HG02763 (cell line): ENCODE results near the gene LRRC14B.

Source experiments
- ATAC-seq: cut with Tn5 transposase; IDR thresholded peaks from one replicate; pipeline ENCODE4 v1.9.1; 2021; ENCODE audit warnings: mild to moderate bottlenecking, moderate library complexity; ENCODE audit not compliant: unreplicated experiment

Gene LRRC14B

GRCh38 chr5:173392-174290 lies 17.7 kb upstream of the LRRC14B start:
- no peak for ATAC-seq

- ATAC-seq, result no peak
Observed at GRCh38 chr5:174291-174600, 17.0 kb upstream of the LRRC14B start.

- no peak for ATAC-seq
Observed at GRCh38 chr5:174876-175465, 16.3 kb upstream of the LRRC14B start.

DNA sequence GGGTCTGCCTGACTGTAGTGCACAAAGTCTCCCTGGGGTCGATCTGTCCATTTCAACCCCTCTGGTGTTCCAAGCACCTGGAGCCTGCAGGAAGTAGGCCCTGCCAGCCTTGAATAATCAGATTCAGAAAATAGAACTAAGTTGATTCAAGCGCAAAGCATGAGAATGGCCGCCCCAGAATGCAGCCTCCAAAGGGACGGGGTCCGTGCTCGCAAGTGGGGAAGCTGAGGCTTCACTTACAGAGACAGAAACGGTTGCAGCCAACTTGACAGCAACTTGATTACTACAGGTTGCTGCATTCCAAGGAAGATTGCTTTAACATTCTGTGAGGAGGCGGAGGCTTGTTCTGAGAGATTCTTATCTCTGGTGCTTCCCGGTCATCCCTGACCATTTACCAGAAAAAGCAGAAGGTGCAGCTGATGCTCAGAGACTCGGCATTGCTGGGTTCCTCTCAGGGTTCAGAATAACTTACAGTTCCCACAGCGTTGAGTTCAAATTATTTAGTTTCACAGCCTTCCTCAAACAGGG lies 14.9 kb upstream of the LRRC14B start:
- ATAC-seq, result no peak

- no peak for ATAC-seq
Observed at GRCh38 chr5:178110-178509, 13.2 kb upstream of the LRRC14B start.

DNA sequence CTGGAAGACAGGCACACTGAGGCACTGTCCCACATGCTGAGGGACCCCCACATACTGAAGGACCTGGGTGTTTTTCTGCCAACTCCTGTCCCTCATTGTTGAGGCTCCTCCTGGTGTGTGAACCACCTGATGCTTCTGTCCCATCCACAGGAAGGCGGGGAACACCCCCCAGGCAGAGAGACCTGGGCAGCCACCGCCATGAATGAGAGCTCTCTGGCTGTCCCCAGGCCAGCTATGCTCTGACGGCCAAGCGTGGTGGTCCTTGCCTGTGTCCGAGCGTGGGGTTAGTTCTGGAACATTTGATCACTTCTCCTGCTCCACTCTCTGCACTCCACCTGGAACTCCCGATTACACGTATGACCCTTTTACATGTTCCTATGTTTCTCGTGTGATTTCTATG lies 11.9 kb upstream of the LRRC14B start:
- no peak for ATAC-seq

DNA sequence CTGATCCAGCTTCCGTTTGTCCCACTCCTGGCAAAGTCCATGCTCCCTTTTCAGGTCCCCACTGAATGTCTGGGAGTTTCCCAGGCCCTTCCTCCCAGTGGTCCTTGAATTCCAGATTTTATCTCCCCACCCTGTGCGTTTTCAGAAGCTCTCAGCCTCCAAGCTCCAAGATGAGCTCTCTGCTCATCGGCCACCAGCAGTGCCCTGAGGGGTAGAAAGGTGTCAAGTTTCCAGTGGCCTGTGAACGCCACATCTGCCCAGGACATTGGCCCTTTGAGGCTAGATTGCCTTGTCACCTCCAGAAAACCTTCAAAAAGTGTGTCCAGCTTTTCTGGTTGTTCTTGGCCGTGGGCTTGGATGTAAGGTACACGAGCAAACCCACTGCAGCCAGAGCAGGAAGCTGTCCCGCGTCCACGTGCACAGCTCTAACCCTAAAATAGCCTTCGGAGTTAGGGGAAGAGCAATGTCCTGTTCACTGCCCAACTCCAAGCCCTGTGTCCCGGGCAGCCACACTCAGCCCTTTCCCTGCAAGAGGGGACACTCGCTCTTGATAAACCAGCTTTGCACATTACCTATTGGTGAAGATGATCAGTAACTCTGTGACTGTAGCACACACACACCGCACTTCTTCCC lies 10.9 kb upstream of the LRRC14B start:
- no peak for ATAC-seq

DNA sequence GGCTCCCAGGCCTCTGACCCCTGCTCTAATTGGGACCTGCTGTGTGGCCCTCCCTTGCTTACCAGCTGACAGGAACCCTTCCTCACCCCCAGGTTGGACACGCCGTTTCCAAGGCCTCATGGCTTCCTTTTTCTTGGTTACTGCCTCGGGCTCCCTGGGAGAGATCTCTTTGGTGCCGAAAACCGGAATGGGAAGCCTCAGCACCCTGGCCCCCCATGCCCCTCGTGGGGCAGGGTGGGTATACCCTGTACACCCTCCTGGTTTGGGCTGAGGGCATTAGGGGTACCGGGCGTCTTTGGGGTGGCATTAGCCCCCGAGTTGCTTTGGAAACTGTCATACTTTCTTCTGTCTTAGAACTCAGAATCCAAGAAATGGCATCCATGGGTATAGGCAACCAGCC lies 10.1 kb upstream of the LRRC14B start:
- ATAC-seq, result no peak

- ATAC-seq, result no peak
Observed at GRCh38 chr5:181566-181965, 9.7 kb upstream of the LRRC14B start.

GRCh38 chr5:182126-182525 lies 9.2 kb upstream of the LRRC14B start:
- no peak for ATAC-seq

DNA sequence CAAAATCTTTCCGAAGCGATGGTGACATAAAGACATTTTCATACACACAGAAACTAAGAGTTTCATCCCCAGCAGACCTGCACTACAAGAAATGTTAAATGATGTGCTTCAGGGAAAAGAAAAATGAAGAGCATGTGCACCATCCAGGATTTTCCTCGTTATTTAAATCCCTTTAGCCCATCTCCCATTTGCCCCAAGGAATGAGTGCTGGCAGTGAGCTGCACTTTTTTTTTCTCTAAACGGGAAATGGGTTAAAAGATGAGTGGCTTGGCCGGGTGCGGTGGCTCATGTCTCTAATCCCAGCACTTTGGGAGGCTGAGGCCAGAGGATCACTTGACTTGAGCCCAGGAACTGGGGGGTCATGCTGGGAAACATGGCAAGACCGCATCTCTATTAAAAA lies 6.8 kb upstream of the LRRC14B start:
- ATAC-seq, result no peak

DNA sequence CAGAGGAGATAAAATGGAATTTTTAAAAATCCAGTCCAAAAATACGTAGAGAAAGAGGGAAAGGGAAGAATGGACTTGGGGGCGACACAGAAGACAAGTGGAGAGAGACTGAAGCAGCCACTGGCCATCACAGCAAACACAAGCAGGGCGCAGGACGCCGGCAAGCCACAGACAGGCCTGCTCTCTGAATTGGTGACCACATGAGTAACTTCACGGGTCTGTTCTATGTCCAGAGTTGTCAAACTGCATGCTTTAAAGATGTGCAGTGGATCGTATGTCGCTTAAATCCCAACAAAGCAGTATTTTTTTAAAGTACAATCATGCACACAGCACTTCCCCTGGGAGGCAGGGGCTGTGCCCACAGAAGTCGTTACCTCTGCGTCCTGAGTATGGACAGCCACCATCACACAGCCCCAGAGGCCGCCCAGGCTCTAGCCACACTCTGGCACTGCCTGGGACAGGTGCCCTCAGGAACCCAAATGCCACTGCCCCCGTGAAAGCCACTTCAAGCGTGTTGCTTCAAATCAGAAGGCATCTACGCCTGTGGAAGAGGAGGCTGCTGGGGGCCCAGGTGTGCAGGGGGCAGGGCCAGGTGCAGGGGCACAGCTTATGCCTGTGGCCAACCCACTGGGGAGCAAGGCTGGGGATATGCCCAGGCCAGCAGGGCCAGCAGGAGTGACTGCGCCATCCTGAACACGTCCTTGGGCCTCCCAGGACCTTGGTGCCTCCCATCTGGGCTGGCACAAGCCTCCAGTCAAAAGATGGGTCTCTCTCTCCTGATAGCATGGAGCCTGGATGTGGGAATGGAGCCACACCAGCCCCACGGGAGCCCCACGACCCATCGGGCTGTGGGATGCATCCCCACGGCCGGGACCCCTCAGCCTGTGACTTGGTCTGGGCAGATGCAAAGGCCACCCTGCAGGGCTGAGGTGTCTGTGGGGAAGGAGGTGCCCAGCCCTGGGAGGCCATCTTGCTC lies 5.9 kb upstream of the LRRC14B start:
- ATAC-seq, result no peak

DNA sequence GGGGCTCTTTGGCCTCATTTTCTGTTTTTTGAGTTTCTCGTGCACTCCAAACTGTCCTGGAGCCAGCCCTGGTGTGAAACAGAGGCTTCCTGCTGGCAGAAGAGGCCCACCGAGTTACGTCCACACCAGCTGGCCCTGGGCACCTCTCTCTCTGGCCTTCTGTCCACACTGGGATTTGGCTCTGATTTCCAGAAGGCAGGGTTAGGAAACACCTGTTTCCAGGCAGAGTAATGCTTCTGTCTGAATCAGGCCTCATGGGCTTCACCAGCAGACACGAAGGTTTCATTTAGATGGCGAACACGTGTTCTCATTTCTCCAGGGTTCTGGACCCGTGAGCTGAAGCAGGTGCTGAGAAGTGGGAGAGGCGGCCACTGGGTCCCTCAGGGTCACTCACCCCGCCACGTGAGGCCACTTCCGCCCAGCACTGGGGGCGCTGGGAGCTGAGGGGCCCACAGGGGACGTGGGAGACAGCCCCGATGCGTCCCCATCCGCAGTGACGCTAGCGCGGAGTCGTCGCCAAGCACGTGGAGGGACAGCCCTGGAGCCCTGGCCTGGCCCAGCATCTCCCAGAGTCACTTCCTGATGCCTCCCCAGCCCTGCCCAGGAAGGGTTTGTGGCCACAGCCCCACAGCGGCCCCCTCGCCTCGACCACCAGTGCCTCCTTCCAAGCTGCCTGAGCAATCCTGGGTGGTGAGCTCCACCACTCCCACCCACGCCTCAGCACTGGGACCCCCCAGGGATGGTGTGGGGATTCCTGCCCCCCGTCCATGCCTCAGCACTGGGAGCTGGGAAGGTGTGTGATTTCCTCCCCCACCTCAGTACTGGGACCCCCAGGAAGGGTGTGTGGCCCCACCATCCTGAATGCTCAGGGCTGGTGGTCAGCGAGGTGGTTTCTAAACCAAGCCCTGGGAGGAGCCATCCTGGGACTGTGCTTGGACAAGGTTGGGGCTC lies 4.9 kb upstream of the LRRC14B start:
- no peak for ATAC-seq

- ATAC-seq, result no peak
Observed at GRCh38 chr5:187042-187431, 4.3 kb upstream of the LRRC14B start.

DNA sequence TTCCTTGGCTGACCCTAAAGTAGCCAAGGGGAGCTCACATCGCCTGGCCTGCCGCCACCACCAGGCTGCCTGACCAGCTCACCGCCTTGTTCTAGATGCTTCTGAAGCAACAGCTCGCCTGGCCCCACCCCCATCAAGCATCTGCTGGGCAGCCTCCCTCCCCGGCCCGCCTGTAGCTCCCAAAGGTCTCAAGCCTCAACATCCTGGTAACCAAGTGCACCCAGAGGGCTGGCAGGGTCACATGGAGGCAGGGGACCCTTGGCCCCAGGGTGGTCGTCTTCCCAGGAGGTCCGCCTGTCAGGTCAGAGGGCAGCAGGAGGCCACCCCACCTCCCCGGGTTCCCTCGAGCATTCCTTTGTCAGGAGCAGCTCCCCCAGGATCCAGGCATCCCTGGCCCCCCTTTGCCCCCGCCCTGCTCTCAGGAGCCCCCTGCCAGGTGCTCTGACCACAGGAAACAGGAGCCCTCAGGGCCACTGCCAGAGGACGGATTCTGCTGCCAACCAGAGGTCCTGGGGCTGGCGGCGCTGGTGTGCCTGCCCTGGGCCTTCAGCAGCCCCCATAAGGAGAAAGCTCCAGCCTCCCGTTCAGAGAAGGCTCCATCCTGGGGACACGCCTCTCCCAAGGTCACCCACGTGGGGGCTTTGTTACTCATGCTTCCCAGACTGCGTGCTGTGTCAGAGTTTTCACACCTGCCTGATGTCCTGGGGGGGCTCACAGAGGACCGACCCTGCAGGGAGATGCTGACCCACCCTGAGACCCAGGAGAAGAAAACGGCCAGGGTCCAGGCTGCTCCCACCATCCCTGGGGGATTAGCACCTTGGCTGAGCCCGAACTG lies 3.5 kb upstream of the LRRC14B start:
- no peak for ATAC-seq

DNA sequence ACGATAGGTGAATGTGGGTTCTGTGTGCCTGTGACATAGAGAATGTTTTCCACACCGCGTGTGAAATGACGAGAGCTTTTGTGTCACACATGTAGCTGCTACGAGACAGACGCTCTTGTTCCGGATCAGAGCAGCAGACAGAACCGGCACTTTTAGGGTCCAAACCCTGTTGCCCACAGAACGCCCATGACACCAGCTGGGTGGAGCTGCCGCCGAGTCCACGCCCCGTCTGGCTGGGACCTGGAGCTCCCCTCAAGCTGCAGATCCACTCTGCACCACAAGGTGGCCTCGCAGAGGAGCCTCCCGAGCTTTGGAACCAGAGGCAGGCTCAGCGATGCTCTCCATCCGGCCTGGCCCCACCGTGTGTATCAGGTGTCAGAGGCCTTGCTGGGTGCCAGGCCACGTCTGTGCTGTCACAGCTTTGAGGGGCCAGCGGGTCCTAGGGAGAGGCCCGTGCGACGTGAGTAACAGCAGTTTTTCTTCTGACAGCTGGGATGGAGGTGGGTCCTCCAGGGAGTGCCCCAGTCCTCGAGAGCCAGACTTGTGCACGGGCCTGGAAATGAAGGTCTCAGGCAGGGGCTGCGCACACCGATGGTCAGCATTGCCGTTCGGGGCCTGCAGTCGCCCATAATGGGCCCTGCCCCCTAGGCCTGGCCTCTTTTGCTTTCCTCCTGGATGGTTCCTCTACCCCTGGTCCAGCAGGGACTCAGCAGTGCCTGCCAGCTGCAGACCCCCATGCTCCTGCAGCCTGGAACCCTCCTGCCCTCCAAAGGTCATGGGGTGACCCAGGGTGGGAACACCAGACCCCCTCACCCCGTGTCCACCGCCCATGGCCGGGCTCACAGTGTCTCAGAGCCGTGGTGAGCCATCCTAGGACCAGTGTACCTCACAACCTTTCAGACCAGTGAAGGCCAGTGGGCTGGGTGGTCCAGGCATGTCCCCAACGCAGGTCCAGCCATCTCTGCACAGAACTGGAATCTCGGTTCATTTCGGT lies 2.5 kb upstream of the LRRC14B start:
- peak; percentile 69 for ATAC-seq

- ATAC-seq, result no peak
Observed at GRCh38 chr5:189486-189885, 1.8 kb upstream of the LRRC14B start.

GRCh38 chr5:189976-190365 lies 1.3 kb upstream of the LRRC14B start:
- ATAC-seq, result no peak
